ENCODE results near the gene GALK1. TPM values are rescaled to one million over a fixed set of nuclear protein-coding genes. Genes with fewer than 3 reads are reported as not detected.
A peak's percentile ranks its signal among the peaks of the same experiment; 100 is the strongest.

The GALK1 gene
- total and polyA plus RNA-seq, 2 of the 13 experiments (the other 11 are each of a cell fraction or from before 2014, with no cell fraction given), result 59.9 to 93.6 TPM

DNA sequence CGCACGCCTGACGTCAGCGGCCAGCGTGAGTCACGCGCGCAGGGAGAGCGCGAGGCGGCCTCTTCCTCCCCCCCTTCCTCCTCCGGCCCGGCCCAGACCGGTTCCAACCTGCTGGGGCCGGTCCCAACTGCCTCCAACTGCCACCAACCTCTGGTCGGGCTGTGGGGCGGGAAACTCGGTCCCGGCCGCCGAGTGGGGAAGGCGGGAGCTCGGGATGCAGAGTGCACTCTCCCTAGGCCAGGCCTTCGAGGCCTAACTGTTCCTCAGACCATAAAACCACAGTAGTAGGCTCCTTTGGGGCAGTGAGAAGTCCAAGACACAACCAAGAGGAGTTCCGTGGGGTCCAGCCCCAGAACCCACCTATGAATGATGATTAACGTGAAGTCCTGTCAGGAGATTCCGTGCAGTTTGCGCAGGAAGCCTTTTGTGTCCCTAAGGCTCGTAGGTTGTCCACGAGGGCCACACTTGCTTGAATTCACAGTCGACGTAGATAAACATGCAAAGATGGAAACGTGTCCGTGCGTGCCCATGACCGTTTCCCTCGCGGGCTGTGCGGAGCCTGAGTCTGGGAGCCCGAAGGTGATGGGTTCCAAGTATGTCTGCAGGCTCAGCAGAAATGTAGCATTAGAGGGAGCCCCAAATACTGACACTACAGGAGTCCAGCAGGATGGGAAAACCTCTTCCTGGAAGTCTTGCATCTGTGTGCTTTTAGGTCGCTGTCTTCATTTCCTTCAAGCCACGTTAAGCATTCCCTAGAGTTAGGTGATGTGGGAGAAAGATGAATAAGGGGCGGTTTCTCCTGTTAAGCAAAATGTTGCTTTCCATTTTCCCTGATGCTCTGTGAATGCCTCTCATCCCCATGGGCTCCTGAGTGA, 20.3 kb upstream of the GALK1 start:
- peak overlapping the region; percentile 93 for H3K27ac ChIP-seq (ENCODE audit: extremely low read length, insufficient read depth, low read length)
- H3K4me1 ChIP-seq (ENCODE audit: insufficient read depth, low read length), result peaks cover 61% of the 10 kb centered on the region
- ChIA-PET POLR2A (interaction anchor here (1.0 to 6.5 kb wide), 15 partner anchors 11 to 91 kb away, joined by 3 to 46 read pairs (median 9); partner anchors contain the start of genes GALK1, TRIM47, UNC13D and WBP2), CTCF (ENCODE audit: low intra/inter-chr PET ratio, low total read pairs) (no interaction called here)
- H3K4me3 ChIP-seq (replicated peaks in 1 of 3; ENCODE audit: insufficient read depth in 1 of 3, low read depth in 2 of 3, low read length in 3 of 3), result peak overlapping the region; percentile 57 to 82 (median 81)
- H3K79me2 ChIP-seq (ENCODE audit: insufficient read depth, low read length), result peaks cover 48% of the 10 kb centered on the region
- peaks cover 0 to 3% of the 10 kb centered on the region in 2 experiments; a peak in 1 of 5 replicates for H3K36me3 ChIP-seq (replicated peaks in 1 of 2; ENCODE audit: control insufficient read depth in 1 of 2, insufficient read depth in 2 of 2, low read length in 2 of 2)
- intact Hi-C loops (cut with micrococcal nuclease; ENCODE audit: unreplicated experiment) (no loop called here), in situ Hi-C loops (cut with HindIII; ENCODE audit: extremely low pct_ligation_motif_present, low pct_unique_long_range_greater_than_20kb) (no loop called here)
- H2AFZ ChIP-seq (ENCODE audit: low read length), result no peak overlapping the region
- H3K9ac ChIP-seq (ENCODE audit: insufficient read depth, low read depth, low read length), result peak overlapping the region; percentile 94
- no peaks in the 10 kb centered on the region for H3K9me3 ChIP-seq (ENCODE audit: low read length)
- peak overlapping the region; percentile 87 for H3K4me2 ChIP-seq (ENCODE audit: low read depth, low read length)
- BruUV-seq (replicated peaks), result TSS peak; percentile 72
- peak; percentile 79 for ATAC-seq
- 3% methylated on average over 28 of the region's 43 CpGs for WGBS (ENCODE audit: low lambda C conversion rate)
- FAIRE-seq, result no peak
- DNase-seq (ENCODE audit: low spot score), result peak; percentile 87
- no peaks in the 10 kb centered on the region; a peak in 1 of 5 replicates for H3K27me3 ChIP-seq (ENCODE audit: control insufficient read depth in 1 of 2, insufficient read depth in 2 of 2, low read length in 2 of 2)
- H4K20me1 ChIP-seq (ENCODE audit: insufficient read depth, low read length), result no peaks in the 10 kb centered on the region
- TF ChIP-seq UBTF (CRISPR knock-in tag; IDR thresholded peaks at IDR 0.05), result peak; percentile 80
- TF ChIP-seq ZFP1 (CRISPR knock-in tag; IDR thresholded peaks at IDR 0.05), result peak; percentile 77; the same call in 1 of the 2 replicates
- TF ChIP-seq ZFYVE20 (CRISPR knock-in tag; IDR thresholded peaks at IDR 0.05; ENCODE audit: borderline replicate concordance, low read depth), result peak; percentile 21; the same call in 1 of the 2 replicates
- TF ChIP-seq ZNF562 (CRISPR knock-in tag; IDR thresholded peaks at IDR 0.05; ENCODE audit: borderline replicate concordance), result peak; percentile 66; the same call in 1 of the 2 replicates
- TF ChIP-seq PRMT3 (CRISPR knock-in tag; IDR thresholded peaks at IDR 0.05; ENCODE audit: borderline replicate concordance, low read depth), result no peak
- TF ChIP-seq KMT2A (CRISPR knock-in tag; IDR thresholded peaks at IDR 0.05), result peak; percentile 82
- no peak for TF ChIP-seq MNT (IDR thresholded peaks at IDR 0.05)
- TF ChIP-seq ZNF850 (CRISPR knock-in tag; conservative IDR thresholded peaks at IDR 0.05), result no peak
- TF ChIP-seq, protein P1, sequence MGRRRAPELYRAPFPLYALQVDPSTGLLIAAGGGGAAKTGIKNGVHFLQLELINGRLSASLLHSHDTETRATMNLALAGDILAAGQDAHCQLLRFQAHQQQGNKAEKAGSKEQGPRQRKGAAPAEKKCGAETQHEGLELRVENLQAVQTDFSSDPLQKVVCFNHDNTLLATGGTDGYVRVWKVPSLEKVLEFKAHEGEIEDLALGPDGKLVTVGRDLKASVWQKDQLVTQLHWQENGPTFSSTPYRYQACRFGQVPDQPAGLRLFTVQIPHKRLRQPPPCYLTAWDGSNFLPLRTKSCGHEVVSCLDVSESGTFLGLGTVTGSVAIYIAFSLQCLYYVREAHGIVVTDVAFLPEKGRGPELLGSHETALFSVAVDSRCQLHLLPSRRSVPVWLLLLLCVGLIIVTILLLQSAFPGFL (CRISPR knock-in tag; IDR thresholded peaks at IDR 0.05), result no peak
- no peak for TF ChIP-seq USF2 (IDR thresholded peaks at IDR 0.05; ENCODE audit: low read depth, low read length)
- TF ChIP-seq USF2 (CRISPR knock-in tag; IDR thresholded peaks at IDR 0.05; ENCODE audit: borderline replicate concordance), result peak; percentile 70; the same call in 1 of the 2 replicates
- TF ChIP-seq SOX13 (IDR thresholded peaks at IDR 0.05), result peak; percentile 99
- peak in 1 of 2 experiments; percentile 42; a peak in 1 of 4 replicates for TF ChIP-seq SOX13 (CRISPR knock-in tag; conservative IDR thresholded peaks at IDR 0.05 in 1 of 2, IDR thresholded peaks at IDR 0.05 in 1 of 2)
- peak; percentile 85; the same call in 1 of the 2 replicates for TF ChIP-seq ZNF343 (CRISPR knock-in tag; IDR thresholded peaks at IDR 0.05)
- TF ChIP-seq TCF7 (IDR thresholded peaks at IDR 0.05; ENCODE audit: low read depth), result no peak

All from HepG2 (cell line).